Nephron progenitor cell (in vitro differentiated cells): ENCODE measurements around the gene RIC1.
"Not testable (repeated sequence)": the region's sequence is repeated elsewhere in the genome, so short reads cannot be mapped to it uniquely, and the experiment has no call there.

Source experiments
- DNase-seq: peaks from one replicate; pipeline ENCODE4 v3.0.0; 2021
- H3K27ac Mint-ChIP-seq: 2 replicates; pipeline ENCODE4 v1.8.0; 2021; ENCODE audit warnings: mild to moderate bottlenecking, moderate library complexity, mixed read lengths
- H3K27me3 Mint-ChIP-seq: 2 replicates; pipeline ENCODE4 v1.8.0; 2021; ENCODE audit warnings: mild to moderate bottlenecking, low read depth, mixed read lengths; ENCODE audit not compliant: poor library complexity
- H3K36me3 Mint-ChIP-seq: 2 replicates; pipeline ENCODE4 v1.8.0; 2021; ENCODE audit warnings: low read depth, mixed read lengths
- H3K4me1 Mint-ChIP-seq: 2 replicates; pipeline ENCODE4 v1.8.0; 2021; ENCODE audit warnings: mixed read lengths
- H3K4me3 Mint-ChIP-seq: 2 replicates; pipeline ENCODE4 v1.8.0; 2021; ENCODE audit warnings: mild to moderate bottlenecking, moderate library complexity, mixed read lengths
- H3K9me3 Mint-ChIP-seq: 2 replicates; pipeline ENCODE4 v1.8.0; 2021; ENCODE audit warnings: mild to moderate bottlenecking, moderate library complexity, mixed read lengths
- CTCF ChIP-seq: fragments of 200-600 bp; sonication (generic); IDR thresholded peaks from 2 replicates; pipeline ENCODE4 v1.5.0; 2021; ENCODE audit warnings: antibody characterized with exemption

Gene RIC1

GRCh38 chr9:5698810-5699556 lies 70.1 kb downstream of the RIC1 start:
- Mint-ChIP-seq H3K36me3 (peaks cover 39% of the 10 kb centered on the region), H3K4me1 (no peaks in the 10 kb centered on the region), H3K27me3 (no peaks in the 10 kb centered on the region), H3K27ac (no peak overlapping the region), H3K9me3 (peaks cover 17% of the 10 kb centered on the region), H3K4me3 (no peak overlapping the region)
- TF ChIP-seq CTCF: no peak
- no peak for DNase-seq

- no peak for TF ChIP-seq CTCF
- Mint-ChIP-seq H3K27ac (no peak overlapping the region), H3K36me3 (peaks cover 98% of the 10 kb centered on the region), H3K4me3 (no peak overlapping the region), H3K9me3 (peaks cover 71% of the 10 kb centered on the region), H3K27me3 (peaks cover 3% of the 10 kb centered on the region), H3K4me1 (no peaks in the 10 kb centered on the region)
- no peak for DNase-seq
These were observed 79.5 kb downstream of the RIC1 start for GRCh38 chr9:5708414-5708813.

GRCh38 chr9:5712651-5713390 lies 83.9 kb downstream of the RIC1 start:
- TF ChIP-seq CTCF: no peak
- Mint-ChIP-seq H3K9me3 (peaks cover 49% of the 10 kb centered on the region), H3K4me3 (no peak overlapping the region), H3K36me3 (peaks cover 93% of the 10 kb centered on the region), H3K27me3 (peaks cover 3% of the 10 kb centered on the region), H3K27ac (no peak overlapping the region), H3K4me1 (no peaks in the 10 kb centered on the region)
- no peak for DNase-seq

- H3K9me3 Mint-ChIP-seq: peaks cover 30% of the 10 kb centered on the region
- H3K4me3 Mint-ChIP-seq: no peak overlapping the region
- no peak for DNase-seq
- H3K4me1 Mint-ChIP-seq: no peaks in the 10 kb centered on the region
- H3K27ac Mint-ChIP-seq: no peak overlapping the region
- H3K36me3 Mint-ChIP-seq: peaks cover 74% of the 10 kb centered on the region
- TF ChIP-seq CTCF: peak; percentile 42
- peaks cover 3% of the 10 kb centered on the region for H3K27me3 Mint-ChIP-seq
These were observed 85.8 kb downstream of the RIC1 start for GRCh38 chr9:5714501-5715401.

GRCh38 chr9:5715548-5716127 lies 86.7 kb downstream of the RIC1 start:
- Mint-ChIP-seq H3K4me1 (no peaks in the 10 kb centered on the region), H3K4me3 (no peak overlapping the region), H3K27me3 (peaks cover 3% of the 10 kb centered on the region), H3K27ac (no peak overlapping the region), H3K36me3 (peaks cover 71% of the 10 kb centered on the region), H3K9me3 (peaks cover 22% of the 10 kb centered on the region)
- no peak for TF ChIP-seq CTCF
- DNase-seq: no peak

- not testable (repeated sequence) for DNase-seq, H3K27ac Mint-ChIP-seq, H3K4me3 Mint-ChIP-seq, H3K27me3 Mint-ChIP-seq, H3K4me1 Mint-ChIP-seq
- Mint-ChIP-seq H3K36me3 (peaks cover 71% of the 10 kb centered on the region), H3K9me3 (peaks cover 22% of the 10 kb centered on the region)
These were observed 88.5 kb downstream of the RIC1 start for GRCh38 chr9:5717434-5717833.
